Tibial nerve (tissue), 4 donors: ENCODE results near the gene PIK3C3. TPM values are rescaled to one million over a fixed set of nuclear protein-coding genes. Genes with fewer than 3 reads are reported as not detected.
A peak's percentile ranks its signal among the peaks of the same experiment; 100 is the strongest.

Experiments used
- DNase-seq, 2 donors: peaks; one replicate each; pipeline ENCODE4 v3.0.0-alpha.2; 2019; ENCODE audit warnings: low spot score in 2 of 2
- H3K27ac ChIP-seq, 4 donors: fragments of 200-600 bp; sonication (generic) in 3 of 4; one replicate each; pipeline ENCODE4 v1.5.1; 2017 to 2019; ENCODE audit warnings: mild to moderate bottlenecking in 1 of 4
- H3K27me3 ChIP-seq, 2 donors: fragments of 200-600 bp; sonication (generic) in 1 of 2; one replicate each; pipeline versions ENCODE4 v1.5.1 to v1.6.0; 2017 to 2019
- H3K36me3 ChIP-seq, 3 donors: fragments of 200-600 bp; sonication (generic); one replicate each; pipeline ENCODE4 v1.5.1; 2018 to 2019
- H3K4me1 ChIP-seq, 4 donors: fragments of 200-600 bp; sonication (generic) in 3 of 4; one replicate each; pipeline ENCODE4 v1.5.1; 2017 to 2019
- H3K4me3 ChIP-seq, 4 donors: fragments of 200-600 bp; sonication (generic) in 3 of 4; one replicate each; pipeline ENCODE4 v1.5.1; 2017 to 2019; ENCODE audit warnings: mild to moderate bottlenecking in 1 of 4, moderate library complexity in 1 of 4
- H3K9me3 ChIP-seq, 4 donors: fragments of 200-600 bp; sonication (generic) in 3 of 4; one replicate each; pipeline ENCODE4 v1.5.1; 2017 to 2019
- EP300 ChIP-seq, 2 donors: sonication (generic); formaldehyde crosslinking; IDR thresholded peaks; one replicate each; pipeline ENCODE4 v1.6.1; 2017; ENCODE audit warnings: antibody characterized with exemption in 2 of 2, mild to moderate bottlenecking in 1 of 2
- POLR2A ChIP-seq, 2 donors: fragments of 450-650 bp; IDR thresholded peaks; one replicate each; pipeline ENCODE4 v1.6.1; 2017; ENCODE audit warnings: antibody characterized with exemption in 2 of 2, mild to moderate bottlenecking in 2 of 2, moderate library complexity in 2 of 2
- WGBS, 2 donors: methylation state at CpG; one replicate each; pipeline ENCODE4 v1.1.5; 2018; 5-methylcytosine and 5-hydroxymethylcytosine counted together
- total RNA-seq, 4 donors: library from RNA; depleted of rRNA; stranded (reverse); fragments of >200 nt; gene quantifications; one replicate each; pipeline ENCODE4 v1.1.0, GENCODE V29; 2016
- TF ChIP-seq, protein P1 (sequence below), 5 experiments: fragments of 200-600 bp in 3 of 5; fragments of 450-650 bp in 2 of 5; sonication (generic) in 3 of 5; IDR thresholded peaks; one replicate each; pipeline ENCODE4 v1.5.1; 2016 to 2019; ENCODE audit warnings: antibody characterized with exemption in 5 of 5, mild to moderate bottlenecking in 3 of 5, moderate library complexity in 2 of 5

Gene PIK3C3
- total RNA-seq, 4 donors from 2014 or later: 46.7 to 87.7 (median 52.5) TPM

DNA sequence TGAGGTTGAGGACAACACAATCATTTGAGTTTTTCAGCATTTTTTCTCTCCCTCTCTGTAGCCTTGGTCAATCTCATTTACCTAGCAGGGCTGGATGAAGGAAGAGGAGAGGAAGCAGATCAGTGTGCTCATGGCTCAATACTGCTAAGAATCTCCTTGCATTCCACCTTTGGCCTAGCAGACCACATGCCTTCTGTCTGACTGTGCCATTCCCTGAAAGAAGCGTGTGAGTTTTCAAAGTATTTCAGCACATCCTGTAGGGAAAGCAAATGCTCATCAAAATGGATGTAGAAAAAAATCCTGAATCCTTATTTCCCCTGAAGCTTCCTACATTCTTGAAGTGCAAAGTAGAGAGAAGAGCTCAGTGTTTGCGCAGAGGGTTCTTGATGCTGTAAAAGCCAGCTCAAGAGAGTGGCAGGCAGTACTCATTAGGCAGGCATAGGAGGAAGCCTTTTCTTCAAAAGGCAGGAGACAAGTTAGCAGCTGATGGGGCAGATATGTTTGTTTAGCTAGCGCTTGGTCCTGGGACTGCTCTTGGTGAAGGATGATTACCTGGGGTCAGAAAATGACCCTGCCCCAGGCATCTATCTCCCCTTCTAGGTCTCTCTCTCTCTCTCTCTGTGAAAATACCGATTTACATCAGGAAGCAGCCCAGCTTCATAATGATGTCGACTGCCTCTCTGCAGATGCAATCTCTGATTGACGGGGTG is 14.4 kb upstream of the PIK3C3 start:
- Histone ChIP-seq H3K4me1 (no peaks in the 10 kb centered on the region), H3K36me3 (no peaks in the 10 kb centered on the region), H3K27ac (no peak overlapping the region), H3K27me3 (no peaks in the 10 kb centered on the region), H3K9me3 (no peaks in the 10 kb centered on the region), H3K4me3 (no peak overlapping the region)
- DNase-seq: no peak
- TF ChIP-seq, protein P1, sequence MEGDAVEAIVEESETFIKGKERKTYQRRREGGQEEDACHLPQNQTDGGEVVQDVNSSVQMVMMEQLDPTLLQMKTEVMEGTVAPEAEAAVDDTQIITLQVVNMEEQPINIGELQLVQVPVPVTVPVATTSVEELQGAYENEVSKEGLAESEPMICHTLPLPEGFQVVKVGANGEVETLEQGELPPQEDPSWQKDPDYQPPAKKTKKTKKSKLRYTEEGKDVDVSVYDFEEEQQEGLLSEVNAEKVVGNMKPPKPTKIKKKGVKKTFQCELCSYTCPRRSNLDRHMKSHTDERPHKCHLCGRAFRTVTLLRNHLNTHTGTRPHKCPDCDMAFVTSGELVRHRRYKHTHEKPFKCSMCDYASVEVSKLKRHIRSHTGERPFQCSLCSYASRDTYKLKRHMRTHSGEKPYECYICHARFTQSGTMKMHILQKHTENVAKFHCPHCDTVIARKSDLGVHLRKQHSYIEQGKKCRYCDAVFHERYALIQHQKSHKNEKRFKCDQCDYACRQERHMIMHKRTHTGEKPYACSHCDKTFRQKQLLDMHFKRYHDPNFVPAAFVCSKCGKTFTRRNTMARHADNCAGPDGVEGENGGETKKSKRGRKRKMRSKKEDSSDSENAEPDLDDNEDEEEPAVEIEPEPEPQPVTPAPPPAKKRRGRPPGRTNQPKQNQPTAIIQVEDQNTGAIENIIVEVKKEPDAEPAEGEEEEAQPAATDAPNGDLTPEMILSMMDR (IDR thresholded peaks at IDR 0.05): no peak
- TF ChIP-seq POLR2A (IDR thresholded peaks at IDR 0.05) (no peak), EP300 (IDR thresholded peaks at IDR 0.05) (no peak)
- WGBS, 2 donors: 59 to 64% methylated on average over 6 of the region's 6 CpGs

DNA sequence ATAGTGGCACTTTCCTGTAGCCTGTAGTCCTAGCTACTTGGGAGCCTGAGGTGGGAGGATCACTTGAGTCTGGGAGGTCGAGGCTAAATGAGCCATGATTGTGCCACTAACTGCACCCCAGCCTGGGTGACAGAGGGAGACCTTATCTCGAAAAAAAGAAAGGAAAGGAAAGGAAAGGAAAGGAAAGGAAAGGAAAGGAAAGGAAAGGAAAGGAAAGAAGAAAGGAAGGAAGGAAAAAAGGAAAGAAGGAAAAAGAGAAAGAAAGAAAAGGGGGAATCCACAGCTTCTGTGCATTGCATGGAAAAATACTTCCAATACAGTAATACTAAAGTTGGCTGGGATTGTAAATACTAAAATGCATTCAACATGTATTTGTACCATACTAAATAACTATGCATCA is 12.8 kb upstream of the PIK3C3 start:
- no peaks in the 10 kb centered on the region for H3K9me3 ChIP-seq
- WGBS, 2 donors: 69 to 75% methylated on average over 2 of the region's 2 CpGs

DNA sequence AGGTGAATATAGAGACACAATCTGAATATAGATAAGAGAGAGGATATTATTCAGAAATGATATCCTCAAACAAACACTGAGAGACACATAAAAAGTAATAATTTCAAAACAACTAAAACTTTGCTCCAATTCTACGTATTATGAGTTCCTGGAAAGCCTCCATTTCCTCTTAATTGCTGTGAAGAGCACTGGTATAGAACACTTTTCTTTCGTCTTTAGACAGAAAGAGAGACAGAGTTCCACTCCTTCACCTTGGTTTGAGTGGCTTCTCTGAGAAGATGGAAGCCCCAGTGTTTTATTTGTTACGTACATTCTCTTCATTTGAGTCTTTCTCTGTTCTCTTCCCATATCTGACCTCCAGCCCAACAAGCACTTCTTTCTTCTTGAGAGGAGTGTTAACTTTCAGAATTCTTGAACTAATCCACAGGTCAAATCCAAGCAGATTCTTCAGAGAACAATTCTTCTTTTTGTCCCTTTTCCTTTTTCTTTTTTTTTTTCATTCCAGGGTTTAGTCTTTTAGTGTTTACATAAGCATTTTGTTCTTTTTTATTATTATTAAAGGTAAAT is 6.4 kb upstream of the PIK3C3 start:
- H3K4me3 ChIP-seq: no peak overlapping the region
- no peaks in the 10 kb centered on the region for H3K9me3 ChIP-seq
- no peaks in the 10 kb centered on the region for H3K36me3 ChIP-seq
- H3K27ac ChIP-seq: no peak overlapping the region
- no peak for DNase-seq
- no peaks in the 10 kb centered on the region for H3K4me1 ChIP-seq
- 56 to 59% methylated on average over 3 of the region's 3 CpGs for WGBS, 2 donors
- H3K27me3 ChIP-seq: no peaks in the 10 kb centered on the region
- TF ChIP-seq, protein P1 (IDR thresholded peaks at IDR 0.05): no peak
- TF ChIP-seq POLR2A (IDR thresholded peaks at IDR 0.05) (no peak), EP300 (IDR thresholded peaks at IDR 0.05) (no peak)

More for the DNA sequence above, 12.8 kb upstream of the PIK3C3 start:
- Histone ChIP-seq H3K27me3 (no peaks in the 10 kb centered on the region), H3K4me3 (no peak overlapping the region), H3K27ac (no peak overlapping the region), H3K36me3 (no peaks in the 10 kb centered on the region), H3K4me1 (no peaks in the 10 kb centered on the region)
- DNase-seq: no peak
- TF ChIP-seq EP300 (IDR thresholded peaks at IDR 0.05) (no peak), POLR2A (IDR thresholded peaks at IDR 0.05) (no peak)
- TF ChIP-seq, protein P1 (IDR thresholded peaks at IDR 0.05): no peak

DNA sequence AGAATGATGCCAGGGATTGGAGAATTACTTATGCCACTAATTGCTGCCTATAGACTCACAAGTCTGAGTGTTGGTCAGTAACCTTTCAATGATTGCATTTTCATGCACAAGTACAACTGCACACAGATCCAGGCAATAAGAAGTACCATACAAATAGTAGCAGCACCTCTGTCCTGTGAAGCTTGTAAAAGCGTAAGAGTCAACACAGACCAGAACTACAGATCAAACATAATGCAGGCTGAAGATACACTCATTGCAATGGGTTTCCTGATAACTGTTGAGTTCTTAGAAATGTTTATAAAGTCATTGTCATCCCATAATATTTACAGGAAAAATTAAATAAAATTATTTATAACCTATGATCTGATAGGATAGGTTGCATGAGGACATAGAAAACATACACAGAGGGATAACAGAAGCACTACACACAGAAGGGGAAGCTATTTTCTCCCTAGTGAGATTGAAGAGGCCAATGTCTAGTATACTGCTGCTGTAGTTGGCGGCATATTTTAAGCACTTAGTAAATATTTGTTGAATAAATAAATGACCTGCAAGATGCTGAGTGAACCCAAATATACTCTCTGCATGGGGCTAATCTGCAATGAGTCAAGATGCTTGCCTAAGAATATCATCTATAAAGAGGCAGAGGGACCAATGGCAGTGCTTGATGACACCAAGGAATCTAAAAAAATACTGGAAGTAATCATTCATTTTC is 5.7 kb upstream of the PIK3C3 start:
- 78 to 93% methylated on average over 2 of the region's 2 CpGs for whole genome bisulfite sequencing, 2 donors
- TF ChIP-seq POLR2A (IDR thresholded peaks at IDR 0.05) (no peak), EP300 (IDR thresholded peaks at IDR 0.05) (no peak)
- TF ChIP-seq, protein P1 (IDR thresholded peaks at IDR 0.05): no peak
- no peak overlapping the region for H3K4me3 ChIP-seq

DNA sequence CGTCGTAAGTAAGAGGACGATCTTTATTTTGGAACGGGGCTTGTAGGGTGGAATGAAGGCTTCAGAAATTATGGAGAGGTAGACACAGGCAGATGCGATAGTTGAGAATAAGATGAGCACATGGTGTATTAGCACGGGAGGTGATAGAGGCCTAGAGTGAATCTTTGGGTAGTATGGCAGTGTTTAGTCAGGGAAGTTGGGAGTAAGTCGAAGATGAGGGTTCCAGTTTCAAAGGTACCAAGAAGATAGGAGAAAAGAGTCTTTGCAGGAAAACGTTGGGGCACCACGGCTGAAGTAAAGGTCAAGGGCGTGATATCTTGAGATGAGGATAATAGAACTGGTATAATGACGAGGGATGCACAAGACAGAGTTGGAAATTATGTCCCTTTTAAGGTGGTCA is 654 bp downstream of the PIK3C3 start:
- 6 to 9% methylated on average over 11 of the region's 11 CpGs for WGBS, 2 donors
- peak overlapping the region in 3 of 4 donors; percentile 80 to 89 (median 88) for H3K27ac ChIP-seq
- TF ChIP-seq, protein P1 (IDR thresholded peaks at IDR 0.05): no peak
- TF ChIP-seq EP300 (IDR thresholded peaks at IDR 0.05) (no peak), POLR2A (IDR thresholded peaks at IDR 0.05) (no peak)
- peak overlapping the region; percentile 81 to 96 (median 86) for H3K4me3 ChIP-seq
- no peaks in the 10 kb centered on the region for H3K9me3 ChIP-seq
- H3K27me3 ChIP-seq: no peaks in the 10 kb centered on the region
- DNase-seq: no peak
- peaks cover 0 to 31% (median 0%) of the 10 kb centered on the region in 3 donors for H3K36me3 ChIP-seq
- H3K4me1 ChIP-seq: peaks cover 0 to 33% (median 15%) of the 10 kb centered on the region in 4 donors

More for the DNA sequence above, 5.7 kb upstream of the PIK3C3 start:
- no peak overlapping the region for H3K27ac ChIP-seq
- H3K36me3 ChIP-seq: no peaks in the 10 kb centered on the region
- no peaks in the 10 kb centered on the region for H3K9me3 ChIP-seq
- no peaks in the 10 kb centered on the region for H3K27me3 ChIP-seq
- no peak for DNase-seq
- H3K4me1 ChIP-seq: peaks cover 0 to under 1% (median 0%) of the 10 kb centered on the region in 4 donors
